IMR-90 (cell line): ENCODE measurements around the gene ESRRG. TPM values are rescaled to one million over a fixed set of nuclear protein-coding genes. Genes with fewer than 3 reads are reported as not detected.

Source experiments
- ATAC-seq: fragments of 200-7000 bp; cut with Tn5 transposase; 2 replicates; pipeline ENCODE4 v1.9.1; 2020; ENCODE audit warnings: low read depth, mild to moderate bottlenecking, moderate library complexity
- BruUV-seq: library from RNA; stranded (reverse); fragments of 400-500 nt; replicated peaks from 2 replicates; lab custom pipeline; 2021; lab: Mats Ljungman, UMichigan
- CTCF ChIA-PET: fragments of 300-600 bp; formaldehyde crosslinking; extraction: SDS; loops from one replicate; lab custom pipeline; 2021; ENCODE audit warnings: antibody characterized with exemption; lab: Yijun Ruan, JAX
- POLR2A ChIA-PET: fragments of 300-600 bp; sonication (Branson Sonifier 250); formaldehyde crosslinking; loops from one replicate; lab custom pipeline; 2022; ENCODE audit warnings: antibody characterized with exemption; ENCODE audit not compliant: unreplicated experiment; lab: Charles Lee
- DNase-seq: peaks from one replicate; pipeline ENCODE4 v3.0.0; 2013
- H2AFZ ChIP-seq: replicated peaks from 2 replicates; pipeline ENCODE3; 2013; ENCODE audit warnings: low read length, mild to moderate bottlenecking; ENCODE audit not compliant: poor library complexity
- H2AK5ac ChIP-seq: 2 replicates; pipeline ENCODE4 v1.6.1; 2013; ENCODE audit warnings: low read depth, low read length, inconsistent platforms
- H2AK9ac ChIP-seq: replicated peaks from 2 replicates; pipeline ENCODE3; 2013; ENCODE audit warnings: mild to moderate bottlenecking, low read depth, low read length, moderate library complexity; ENCODE audit not compliant: poor library complexity
- H2BK120ac ChIP-seq: 2 replicates; pipeline ENCODE4 v1.6.1; 2013; ENCODE audit warnings: low read depth, low read length, inconsistent platforms
- H2BK15ac ChIP-seq: 3 replicates; pipeline ENCODE4 v1.6.1; 2013; ENCODE audit warnings: low read depth, low read length, inconsistent platforms
- H2BK20ac ChIP-seq: 2 replicates; pipeline ENCODE4 v1.6.1; 2013; ENCODE audit warnings: low read depth, mild to moderate bottlenecking, inconsistent platforms, low read length, moderate library complexity
- H2BK5ac ChIP-seq: 2 replicates; pipeline ENCODE4 v1.6.1; 2013; ENCODE audit warnings: mild to moderate bottlenecking, low read depth, low read length, inconsistent platforms; ENCODE audit not compliant: poor library complexity, severe bottlenecking
- H3K14ac ChIP-seq: replicated peaks from 2 replicates; pipeline ENCODE4 v1.6.1; 2013; ENCODE audit warnings: low read depth, low read length, inconsistent platforms
- H3K18ac ChIP-seq: 2 replicates; pipeline ENCODE4 v1.6.1; 2013; ENCODE audit warnings: low read depth, low read length, control low read depth
- H3K23ac ChIP-seq: 2 replicates; pipeline ENCODE4 v1.6.1; 2013; ENCODE audit warnings: low read depth, low read length, inconsistent platforms
- H3K27ac ChIP-seq: 2 replicates; pipeline ENCODE4 v1.5.1; 2013; ENCODE audit warnings: mild to moderate bottlenecking, control low read depth, low read length; ENCODE audit not compliant: insufficient read depth
- H3K27me3 ChIP-seq: 2 replicates; pipeline ENCODE4 v1.6.1; 2013; ENCODE audit warnings: low read length; ENCODE audit not compliant: control insufficient read depth, insufficient read depth
- H3K36me3 ChIP-seq: 2 replicates; pipeline ENCODE4 v1.6.1; 2013; ENCODE audit warnings: low read length, mixed read lengths; ENCODE audit not compliant: control insufficient read depth, insufficient read depth
- H3K4ac ChIP-seq: 2 replicates; pipeline ENCODE4 v1.6.1; 2013; ENCODE audit warnings: low read depth, low read length, inconsistent platforms
- H3K4me1 ChIP-seq: 2 replicates; pipeline ENCODE4 v1.6.1; 2013; ENCODE audit warnings: low read length, mixed read lengths; ENCODE audit not compliant: control insufficient read depth, insufficient read depth
- H3K4me2 ChIP-seq: 2 replicates; pipeline ENCODE4 v1.6.1; 2013; ENCODE audit warnings: low read depth, mild to moderate bottlenecking, control low read depth, low read length, moderate library complexity
- H3K4me3 ChIP-seq: 2 replicates; pipeline ENCODE4 v1.5.1; 2013; ENCODE audit warnings: low read depth, mild to moderate bottlenecking, control low read depth, low read length, moderate library complexity; ENCODE audit not compliant: insufficient read depth
- H3K56ac ChIP-seq: 2 replicates; pipeline ENCODE4 v1.6.1; 2013; ENCODE audit warnings: low read length, inconsistent platforms; ENCODE audit not compliant: insufficient read depth; ENCODE audit errors: extremely low read depth
- H3K79me1 ChIP-seq, 2 experiments: 2 replicates each; pipeline ENCODE4 v1.6.1; 2013; ENCODE audit warnings: low read length in 2 of 2, inconsistent platforms in 1 of 2, low read depth in 1 of 2
- H3K9ac ChIP-seq: 2 replicates; pipeline ENCODE4 v1.6.1; 2013; ENCODE audit warnings: low read depth, low read length, control low read depth
- H3K9me1 ChIP-seq: 2 replicates; pipeline ENCODE4 v1.6.1; 2013; ENCODE audit warnings: low read length, inconsistent platforms; ENCODE audit not compliant: insufficient read depth
- H3K9me3 ChIP-seq: 2 replicates; pipeline ENCODE4 v1.6.1; 2013; ENCODE audit warnings: low read length; ENCODE audit not compliant: control insufficient read depth, insufficient read depth
- H4K20me1 ChIP-seq: 2 replicates; pipeline ENCODE4 v1.6.1; 2013; ENCODE audit warnings: low read length, inconsistent platforms; ENCODE audit not compliant: insufficient read depth
- H4K5ac ChIP-seq: 2 replicates; pipeline ENCODE4 v1.6.1; 2013; ENCODE audit warnings: mild to moderate bottlenecking, low read depth, low read length, control low read depth
- H4K8ac ChIP-seq, 2 experiments: 2 replicates each; pipeline ENCODE4 v1.6.1; 2013; ENCODE audit warnings: low read depth in 2 of 2, low read length in 2 of 2, control low read depth in 1 of 2, inconsistent platforms in 1 of 2
- H4K91ac ChIP-seq: 2 replicates; pipeline ENCODE4 v1.6.1; 2013; ENCODE audit warnings: low read depth, low read length, inconsistent platforms; ENCODE audit not compliant: insufficient read depth
- BHLHE40 ChIP-seq: fragments of 150-350 bp; IDR thresholded peaks from 2 replicates; pipeline ENCODE4 v1.6.1; 2016; ENCODE audit warnings: mild to moderate bottlenecking, low read depth, low read length
- CEBPB ChIP-seq: IDR thresholded peaks from 2 replicates; pipeline ENCODE4 v1.6.1; 2012; ENCODE audit warnings: low read depth, low read length, improper control_type of control experiment
- CHD1 ChIP-seq: IDR thresholded peaks from 2 replicates; pipeline ENCODE4 v1.6.1; 2012; ENCODE audit warnings: low read depth, low read length, improper control_type of control experiment
- CTCF ChIP-seq: conservative IDR thresholded peaks from 2 replicates; pipeline ENCODE4 v1.5.1; 2012; ENCODE audit warnings: mild to moderate bottlenecking, low read depth, low read length, improper control_type of control experiment
- ELK1 ChIP-seq: fragments of 150-350 bp; IDR thresholded peaks from 2 replicates; pipeline ENCODE4 v1.6.1; 2016; ENCODE audit warnings: low read depth, mild to moderate bottlenecking, low read length, moderate library complexity, borderline replicate concordance
- FOS ChIP-seq: fragments of 150-350 bp; IDR thresholded peaks from 2 replicates; pipeline ENCODE4 v1.6.1; 2016; ENCODE audit warnings: low read depth, low read length
- MAFK ChIP-seq: IDR thresholded peaks from 2 replicates; pipeline ENCODE4 v1.6.1; 2012; ENCODE audit warnings: low read depth, low read length, improper control_type of control experiment
- MAZ ChIP-seq: IDR thresholded peaks from 2 replicates; pipeline ENCODE4 v1.6.1; 2012; ENCODE audit warnings: low read depth, mild to moderate bottlenecking, low read length, improper control_type of control experiment, moderate library complexity, borderline replicate concordance
- MXI1 ChIP-seq: IDR thresholded peaks from 2 replicates; pipeline ENCODE4 v1.6.1; 2012; ENCODE audit warnings: low read depth, mild to moderate bottlenecking, low read length, moderate library complexity, borderline replicate concordance
- NFE2L2 ChIP-seq: fragments of 150-350 bp; IDR thresholded peaks from 2 replicates; pipeline ENCODE4 v1.6.1; 2016; ENCODE audit warnings: low read depth, mild to moderate bottlenecking, low read length
- POLR2A ChIP-seq: IDR thresholded peaks from 2 replicates; pipeline ENCODE4 v1.6.1; 2012; ENCODE audit warnings: mild to moderate bottlenecking, low read depth, low read length
- RAD21 ChIP-seq: IDR thresholded peaks from 2 replicates; pipeline ENCODE4 v1.6.1; 2012; ENCODE audit warnings: low read length, improper control_type of control experiment
- RCOR1 ChIP-seq: IDR thresholded peaks from 2 replicates; pipeline ENCODE4 v1.6.1; 2012; ENCODE audit warnings: mild to moderate bottlenecking, low read length, improper control_type of control experiment; ENCODE audit not compliant: insufficient replicate concordance
- RFX5 ChIP-seq: IDR thresholded peaks from 2 replicates; pipeline ENCODE4 v1.8.0; 2012; ENCODE audit warnings: low read depth, mild to moderate bottlenecking, low read length, moderate library complexity
- SMC3 ChIP-seq: fragments of 150-350 bp; IDR thresholded peaks from 2 replicates; pipeline ENCODE4 v1.6.1; 2016; ENCODE audit warnings: low read depth, mild to moderate bottlenecking, antibody characterized with exemption, low read length, moderate library complexity
- USF2 ChIP-seq: fragments of 150-350 bp; IDR thresholded peaks from 2 replicates; pipeline ENCODE4 v1.6.1; 2017; ENCODE audit warnings: mild to moderate bottlenecking, antibody characterized with exemption, low read length, low read depth
- WGBS, 2 experiments: methylation state at CpG; one replicate each; pipeline versions ENCODE4 v1.1.5 to v1.1.7; 2013; ENCODE audit warnings: missing lambda C conversion rate in 2 of 2; ENCODE audit not compliant: insufficient read length in 1 of 2; ENCODE audit errors: extremely low coverage in 2 of 2; 5-methylcytosine and 5-hydroxymethylcytosine counted together
- dilution Hi-C: fragments of 300-500 bp; cut with HindIII; formaldehyde crosslinking; loops from one replicate; pipeline ENCODE4 v1.14.3; 2018; ENCODE audit warnings: low sequenced_read_pairs; ENCODE audit not compliant: unreplicated experiment
- in situ Hi-C: fragments of 300-500 bp; cut with MboI; formaldehyde crosslinking; loops from 3 replicates; pipeline ENCODE4 v1.14.3; 2019; ENCODE audit warnings: low sequenced_read_pairs, inconsistent platforms, mixed read lengths
- intact Hi-C: fragments of 100-400 bp; cut with micrococcal nuclease; formaldehyde crosslinking; loops from 2 replicates; pipeline ENCODE4 v1.10.0; 2022
- polyA plus RNA-seq, 3 experiments: library from polyadenylated mRNA; depleted of rRNA; stranded (reverse); fragments of >200 nt; gene quantifications; 2 replicates each; pipeline ENCODE4 v1.2.3, GENCODE V29; 2012; ENCODE audit warnings: low replicate concordance in 1 of 3
- total RNA-seq: library from RNA; depleted of rRNA; stranded (reverse); fragments of >200 nt; gene quantifications from 2 replicates; pipeline ENCODE4 v1.2.3, GENCODE V29; 2012

The ESRRG gene
- total and polyA plus RNA-seq, 2 of the 4 experiments (the other 2 are of a cell fraction): 0.17 to 0.54 TPM

GRCh38 chr1:216483672-216484401 is 239.4 kb downstream of the ESRRG start:
- no peak overlapping the region for H2AFZ ChIP-seq
- BruUV-seq: no TSS peak
- no peaks in the 10 kb centered on the region for H4K20me1 ChIP-seq
- DNase-seq: no peak
- dilution Hi-C loops (no loop called here), in situ Hi-C loops (no loop called here), intact Hi-C loops (no loop called here)
- no peak overlapping the region for H3K4me3 ChIP-seq
- no peaks in the 10 kb centered on the region for H3K9me1 ChIP-seq
- H2AK5ac ChIP-seq: no peak overlapping the region
- H3K9me3 ChIP-seq: no peaks in the 10 kb centered on the region
- no peak overlapping the region for H3K9ac ChIP-seq
- no peak overlapping the region for H2BK120ac ChIP-seq
- 60% methylated on average over 1 of the region's 1 CpG; no CpG with 5 or more reads in 1 of the 2 experiments for WGBS, 2 experiments
- no peak overlapping the region for H3K27ac ChIP-seq
- H3K36me3 ChIP-seq: no peaks in the 10 kb centered on the region
- TF ChIP-seq POLR2A (no peak), RFX5 (no peak), SMC3 (no peak), MAZ (no peak), NFE2L2 (no peak), BHLHE40 (no peak), MXI1 (no peak), USF2 (no peak), FOS (no peak), ELK1 (no peak), CHD1 (no peak), RCOR1 (no peak), RAD21 (no peak), CTCF (no peak), MAFK (no peak), CEBPB (no peak)
- no peak overlapping the region for H4K5ac ChIP-seq
- no peak overlapping the region for H2AK9ac ChIP-seq
- no peaks in the 10 kb centered on the region for H3K4me1 ChIP-seq
- H4K8ac ChIP-seq: no peak overlapping the region
- H3K56ac ChIP-seq: no peak overlapping the region
- H3K14ac ChIP-seq: no peak overlapping the region
- H2BK5ac ChIP-seq: no peak overlapping the region
- ChIA-PET CTCF (no interaction called here), POLR2A (no interaction called here)
- H4K91ac ChIP-seq: no peak overlapping the region
- no peaks in the 10 kb centered on the region for H3K27me3 ChIP-seq
- no peak overlapping the region for H3K23ac ChIP-seq
- H3K4ac ChIP-seq: no peak overlapping the region
- no peak overlapping the region for H3K18ac ChIP-seq
- no peak overlapping the region for H3K4me2 ChIP-seq
- H2BK20ac ChIP-seq: no peak overlapping the region
- no peaks in the 10 kb centered on the region for H3K79me1 ChIP-seq
- H2BK15ac ChIP-seq: no peak overlapping the region
- ATAC-seq: no peak
